ENCODE data around the gene PDCD11. TPM values are rescaled to one million over a fixed set of nuclear protein-coding genes. Genes with fewer than 3 reads are reported as not detected.
A peak's percentile ranks its signal among the peaks of the same experiment; 100 is the strongest.

Gene PDCD11
- total RNA-seq, 1 experiment from 2014 or later: 106 TPM

DNA sequence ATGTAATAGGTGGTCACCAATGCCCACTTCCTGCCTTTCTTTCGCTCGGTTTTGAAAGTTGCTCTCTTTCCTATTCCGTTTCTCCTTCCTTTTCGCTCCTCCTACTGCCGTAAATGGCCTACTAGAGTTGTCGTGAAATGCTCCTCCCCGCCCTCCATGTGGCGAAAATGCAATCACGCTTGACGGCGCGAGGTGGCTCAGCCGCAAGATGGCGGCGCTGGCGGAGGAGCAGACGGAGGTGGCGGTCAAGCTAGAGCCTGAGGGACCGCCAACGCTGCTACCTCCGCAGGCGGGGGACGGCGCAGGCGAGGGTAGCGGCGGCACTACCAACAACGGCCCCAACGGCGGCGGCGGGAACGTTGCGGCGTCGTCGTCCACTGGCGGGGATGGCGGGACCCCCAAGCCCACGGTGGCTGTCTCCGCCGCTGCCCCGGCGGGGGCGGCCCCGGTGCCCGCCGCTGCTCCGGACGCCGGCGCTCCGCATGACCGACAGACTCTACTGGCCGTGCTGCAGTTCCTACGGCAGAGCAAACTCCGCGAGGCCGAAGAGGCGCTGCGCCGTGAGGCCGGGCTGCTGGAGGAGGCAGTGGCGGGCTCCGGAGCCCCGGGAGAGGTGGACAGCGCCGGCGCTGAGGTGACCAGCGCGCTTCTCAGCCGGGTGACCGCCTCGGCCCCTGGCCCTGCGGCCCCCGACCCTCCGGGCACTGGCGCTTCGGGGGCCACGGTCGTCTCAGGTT, 28.5 kb upstream of the PDCD11 start, which contains the start of gene TAF5 (continued):
- TF ChIP-seq, protein P1, sequence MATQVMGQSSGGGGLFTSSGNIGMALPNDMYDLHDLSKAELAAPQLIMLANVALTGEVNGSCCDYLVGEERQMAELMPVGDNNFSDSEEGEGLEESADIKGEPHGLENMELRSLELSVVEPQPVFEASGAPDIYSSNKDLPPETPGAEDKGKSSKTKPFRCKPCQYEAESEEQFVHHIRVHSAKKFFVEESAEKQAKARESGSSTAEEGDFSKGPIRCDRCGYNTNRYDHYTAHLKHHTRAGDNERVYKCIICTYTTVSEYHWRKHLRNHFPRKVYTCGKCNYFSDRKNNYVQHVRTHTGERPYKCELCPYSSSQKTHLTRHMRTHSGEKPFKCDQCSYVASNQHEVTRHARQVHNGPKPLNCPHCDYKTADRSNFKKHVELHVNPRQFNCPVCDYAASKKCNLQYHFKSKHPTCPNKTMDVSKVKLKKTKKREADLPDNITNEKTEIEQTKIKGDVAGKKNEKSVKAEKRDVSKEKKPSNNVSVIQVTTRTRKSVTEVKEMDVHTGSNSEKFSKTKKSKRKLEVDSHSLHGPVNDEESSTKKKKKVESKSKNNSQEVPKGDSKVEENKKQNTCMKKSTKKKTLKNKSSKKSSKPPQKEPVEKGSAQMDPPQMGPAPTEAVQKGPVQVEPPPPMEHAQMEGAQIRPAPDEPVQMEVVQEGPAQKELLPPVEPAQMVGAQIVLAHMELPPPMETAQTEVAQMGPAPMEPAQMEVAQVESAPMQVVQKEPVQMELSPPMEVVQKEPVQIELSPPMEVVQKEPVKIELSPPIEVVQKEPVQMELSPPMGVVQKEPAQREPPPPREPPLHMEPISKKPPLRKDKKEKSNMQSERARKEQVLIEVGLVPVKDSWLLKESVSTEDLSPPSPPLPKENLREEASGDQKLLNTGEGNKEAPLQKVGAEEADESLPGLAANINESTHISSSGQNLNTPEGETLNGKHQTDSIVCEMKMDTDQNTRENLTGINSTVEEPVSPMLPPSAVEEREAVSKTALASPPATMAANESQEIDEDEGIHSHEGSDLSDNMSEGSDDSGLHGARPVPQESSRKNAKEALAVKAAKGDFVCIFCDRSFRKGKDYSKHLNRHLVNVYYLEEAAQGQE (IDR thresholded peaks at IDR 0.05; ENCODE audit: low read depth): no peak; the same call in 1 of the 2 replicates
- TF ChIP-seq RAD21 (IDR thresholded peaks at IDR 0.05; ENCODE audit: low read depth): no peak

DNA sequence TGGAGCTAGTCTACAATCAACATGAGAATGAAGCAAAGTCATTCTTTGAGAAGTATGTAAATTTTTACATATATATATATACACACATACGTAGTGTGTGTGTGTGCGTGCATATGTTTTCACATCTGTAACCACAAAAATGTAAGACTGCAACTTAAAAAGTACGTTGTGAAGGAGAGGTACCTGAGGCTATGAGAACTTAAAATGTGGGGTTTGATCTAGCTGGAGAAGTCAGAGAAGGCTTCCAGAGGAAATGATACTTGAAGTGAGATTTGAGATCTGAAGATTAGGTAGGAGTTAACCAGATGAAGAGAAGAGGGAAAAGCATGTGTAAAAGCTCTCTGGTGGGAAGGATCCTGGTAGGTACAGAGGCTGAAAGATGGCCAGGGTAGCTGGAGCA, 22.9 kb upstream of the PDCD11 start:
- Histone ChIP-seq H3K36me3 (ENCODE audit: control insufficient read depth in 1 of 2, insufficient read depth in 2 of 2, low read length in 2 of 2) (peaks cover 0 to 5% of the 10 kb centered on the region in 2 experiments; a peak in 3 of 4 replicates), H4K20me1 (ENCODE audit: insufficient read depth) (no peaks in the 10 kb centered on the region), H3K4me1 (ENCODE audit: control insufficient read depth in 1 of 2, insufficient read depth in 2 of 2, low read length in 2 of 2) (peaks cover 7 to 10% of the 10 kb centered on the region in 2 experiments; a peak in 3 of 4 replicates), H3K4me3 (replicated peaks in 1 of 2; ENCODE audit: low read depth in 1 of 2, low read length in 2 of 2) (no peak overlapping the region), H3K27ac (ENCODE audit: low read depth, low read length) (no peak overlapping the region), H3K27me3 (ENCODE audit: insufficient read depth, low read length) (no peaks in the 10 kb centered on the region), H3K9me3 (ENCODE audit: control insufficient read depth in 1 of 2, insufficient read depth in 1 of 2, low read depth in 1 of 2, low read length in 2 of 2) (no peaks in the 10 kb centered on the region), H3K79me2 (ENCODE audit: insufficient read depth, low read length) (peaks cover 25% of the 10 kb centered on the region), H2AFZ (ENCODE audit: low read depth, low read length, poor library complexity, severe bottlenecking) (no peak overlapping the region), H3K9me2 (ENCODE audit: insufficient read depth) (no peaks in the 10 kb centered on the region), H3K9ac (ENCODE audit: low read length) (no peak overlapping the region), H3K4me2 (ENCODE audit: low read length) (no peak overlapping the region)
- intact Hi-C loops (cut with micrococcal nuclease): no loop called here
- POLR2A ChIA-PET: interaction anchor here (0.7 kb wide), 1 partner anchor 14 kb away, joined by 3 read pairs; no protein-coding TSS in a partner anchor
- TSS peak; percentile 10 for BruUV-seq (replicated peaks)
- ATAC-seq (no peak), DNase-seq (ENCODE audit: low read depth, low spot score) (no peak)
- no peak for TF ChIP-seq EZH2 (IDR thresholded peaks at IDR 0.05)
- no peak for TF ChIP-seq SP1 (IDR thresholded peaks at IDR 0.05; ENCODE audit: low read depth)
- no peak for TF ChIP-seq FOSL1 (IDR thresholded peaks at IDR 0.05; ENCODE audit: low read depth)
- TF ChIP-seq, protein P2, sequence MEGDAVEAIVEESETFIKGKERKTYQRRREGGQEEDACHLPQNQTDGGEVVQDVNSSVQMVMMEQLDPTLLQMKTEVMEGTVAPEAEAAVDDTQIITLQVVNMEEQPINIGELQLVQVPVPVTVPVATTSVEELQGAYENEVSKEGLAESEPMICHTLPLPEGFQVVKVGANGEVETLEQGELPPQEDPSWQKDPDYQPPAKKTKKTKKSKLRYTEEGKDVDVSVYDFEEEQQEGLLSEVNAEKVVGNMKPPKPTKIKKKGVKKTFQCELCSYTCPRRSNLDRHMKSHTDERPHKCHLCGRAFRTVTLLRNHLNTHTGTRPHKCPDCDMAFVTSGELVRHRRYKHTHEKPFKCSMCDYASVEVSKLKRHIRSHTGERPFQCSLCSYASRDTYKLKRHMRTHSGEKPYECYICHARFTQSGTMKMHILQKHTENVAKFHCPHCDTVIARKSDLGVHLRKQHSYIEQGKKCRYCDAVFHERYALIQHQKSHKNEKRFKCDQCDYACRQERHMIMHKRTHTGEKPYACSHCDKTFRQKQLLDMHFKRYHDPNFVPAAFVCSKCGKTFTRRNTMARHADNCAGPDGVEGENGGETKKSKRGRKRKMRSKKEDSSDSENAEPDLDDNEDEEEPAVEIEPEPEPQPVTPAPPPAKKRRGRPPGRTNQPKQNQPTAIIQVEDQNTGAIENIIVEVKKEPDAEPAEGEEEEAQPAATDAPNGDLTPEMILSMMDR (IDR thresholded peaks at IDR 0.05 in 2 of 3, conservative IDR thresholded peaks at IDR 0.05 in 1 of 3; ENCODE audit: borderline replicate concordance in 1 of 3, insufficient read depth in 1 of 3, low read depth in 2 of 3, low read length in 2 of 3): no peak
- TF ChIP-seq YY1 (IDR thresholded peaks at IDR 0.05; ENCODE audit: extremely low read depth, insufficient replicate concordance, low read depth, low read length): no peak
- RAD21 ChIA-PET (ENCODE audit: low non-redundant PET in 1 of 2, low total read pairs in 2 of 2, uncharacterized antibody in 2 of 2, unreplicated experiment in 2 of 2): no interaction called here
- CTCF ChIA-PET: no interaction called here
